ENCODE results near the gene SDK1.

DNA sequence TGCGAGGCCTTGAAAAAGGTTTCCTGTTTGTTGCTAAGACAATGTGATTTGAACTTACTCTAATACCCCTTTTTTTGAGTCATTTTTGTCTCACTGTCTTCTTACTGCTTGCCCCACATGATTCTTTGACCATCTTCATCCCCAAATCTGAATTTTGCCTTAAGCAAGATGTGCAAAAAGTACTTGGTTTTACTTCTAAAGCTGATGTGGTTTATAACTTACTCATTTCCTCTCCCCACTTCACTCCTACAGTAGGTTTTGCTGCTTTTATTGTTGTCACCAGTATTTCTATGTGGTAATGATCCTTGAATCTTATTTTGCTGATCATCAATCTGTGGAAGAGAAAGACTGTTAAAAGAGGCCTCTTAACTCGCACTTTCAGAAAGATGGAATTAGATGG lies 396.4 kb downstream of the SDK1 start:
- no peak for TF ChIP-seq POLR2A (IDR thresholded peaks at IDR 0.05; ENCODE audit: low read length)
- no peak for TF ChIP-seq GATA1 (IDR thresholded peaks at IDR 0.05; ENCODE audit: low read depth, low read length)
